ENCODE results near the gene CARD9.

CARD9 gene

GRCh38 chr9:136337416-136338395, 35.8 kb downstream of the CARD9 start:
- DNase-seq, result no peak

DNA sequence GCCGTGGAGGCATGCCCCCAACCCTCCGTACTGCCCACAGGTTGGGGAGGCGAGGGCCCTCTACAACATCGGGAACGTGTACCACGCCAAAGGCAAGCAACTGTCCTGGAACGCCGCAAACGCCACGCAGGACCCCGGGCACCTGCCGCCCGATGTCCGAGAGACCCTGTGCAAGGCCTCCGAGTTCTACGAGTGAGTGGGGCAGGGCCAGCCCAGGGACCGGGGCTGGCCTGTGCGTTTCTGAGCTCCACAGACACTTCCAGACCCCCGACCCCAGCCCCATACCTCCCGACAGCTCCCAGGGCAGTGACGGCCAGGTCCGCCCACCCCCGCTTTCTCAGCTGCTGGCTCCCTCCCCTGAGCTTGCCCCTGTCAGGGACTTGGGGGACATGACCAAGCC, 36.6 kb downstream of the CARD9 start:
- DNase-seq, result no peak

- no peak for DNase-seq
Measured at GRCh38 chr9:136336156-136336870, 37.2 kb downstream of the CARD9 start.

- no peak for DNase-seq
Measured at GRCh38 chr9:136335296-136336155, 37.9 kb downstream of the CARD9 start.

DNA sequence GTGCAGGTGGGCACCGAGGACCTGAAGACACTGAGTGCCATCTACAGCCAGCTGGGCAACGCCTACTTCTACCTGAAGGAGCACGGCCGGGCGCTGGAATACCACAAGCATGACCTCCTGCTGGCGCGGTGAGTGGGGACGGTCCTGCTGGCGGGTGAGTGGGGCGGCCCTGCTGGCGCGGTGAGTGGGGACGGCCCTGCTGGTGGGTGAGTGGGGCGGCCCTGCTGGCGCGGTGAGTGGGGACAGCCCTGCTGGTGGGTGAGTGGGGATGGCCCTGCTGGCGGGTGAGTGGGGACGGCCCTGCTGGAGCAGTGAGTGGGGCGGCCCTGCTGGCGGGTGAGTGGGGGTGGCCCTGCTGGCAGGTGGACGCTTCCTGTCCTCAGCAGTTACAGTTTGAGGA, 38.9 kb downstream of the CARD9 start:
- DNase-seq, result no peak

- DNase-seq, result no peak
Measured at GRCh38 chr9:136333486-136333885, 40.0 kb downstream of the CARD9 start.

DNA sequence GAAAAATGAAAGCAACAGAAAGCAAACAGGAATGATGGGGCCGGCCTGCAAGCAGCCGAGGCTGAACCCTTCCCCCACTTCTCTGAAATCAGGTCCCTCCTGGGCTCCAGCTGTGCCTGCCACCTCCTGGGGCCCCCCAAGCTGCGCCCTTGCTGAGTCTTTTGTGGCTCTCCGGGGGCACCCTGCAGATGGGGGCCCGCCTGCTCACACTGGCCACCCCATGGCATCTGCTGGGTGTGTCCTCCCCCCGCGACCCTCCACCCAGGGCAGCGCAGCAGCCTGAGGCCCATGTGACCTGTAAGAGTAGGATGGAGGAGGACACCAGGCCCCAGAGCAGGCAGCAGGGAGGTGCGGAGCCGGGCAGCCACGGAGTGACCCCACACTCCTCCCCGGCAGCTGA, 40.4 kb downstream of the CARD9 start:
- no peak for DNase-seq

- no peak for DNase-seq
Measured at GRCh38 chr9:136332482-136332983, 40.9 kb downstream of the CARD9 start.

DNA sequence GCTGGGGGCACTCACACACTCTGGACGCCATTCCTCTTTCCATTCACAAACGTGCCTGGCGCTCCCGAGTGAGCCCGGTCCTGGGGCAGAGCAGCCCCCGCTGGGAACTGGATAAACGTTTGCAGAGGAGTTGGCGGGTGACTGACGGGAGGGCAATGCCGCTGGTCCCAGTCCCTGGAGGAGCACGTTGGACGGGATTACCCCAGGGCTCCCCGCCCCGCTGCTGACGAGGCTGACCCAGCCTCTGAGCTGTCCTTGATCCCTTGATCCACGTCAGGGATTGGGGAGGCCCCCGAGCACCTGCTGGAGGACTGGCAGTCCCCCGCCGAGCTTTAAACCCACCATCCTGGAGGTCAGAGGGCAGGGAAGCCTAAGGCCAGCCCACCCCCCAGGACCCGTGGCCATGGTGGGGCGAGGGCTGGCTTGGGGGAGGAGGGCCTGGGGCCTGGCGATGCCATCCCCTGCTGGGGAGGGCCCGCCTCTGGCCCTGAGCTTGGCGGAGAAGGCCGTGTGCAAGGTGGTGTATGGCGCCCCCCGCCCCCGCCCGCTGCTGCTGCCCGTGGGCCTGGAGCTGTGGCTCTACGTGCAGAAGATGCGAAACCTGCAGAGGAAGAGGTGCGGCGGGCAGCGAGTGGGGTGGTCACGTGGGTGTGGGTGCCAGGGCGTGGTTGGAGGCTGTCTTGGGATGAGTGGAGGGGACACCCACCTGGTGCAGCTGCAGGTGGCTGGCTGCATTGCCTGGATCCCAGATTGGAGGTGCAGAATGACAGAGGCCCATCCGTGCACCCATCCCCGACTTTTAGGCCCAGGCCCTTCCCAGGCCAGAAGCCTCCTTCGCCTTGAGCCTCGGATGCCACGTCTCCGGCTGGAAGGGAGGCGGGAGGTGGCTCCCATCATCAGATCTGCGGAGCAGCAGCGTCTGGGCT, 41.6 kb downstream of the CARD9 start:
- DNase-seq, result no peak

GRCh38 chr9:136331030-136331429, 42.4 kb downstream of the CARD9 start:
- DNase-seq, result no peak

DNA sequence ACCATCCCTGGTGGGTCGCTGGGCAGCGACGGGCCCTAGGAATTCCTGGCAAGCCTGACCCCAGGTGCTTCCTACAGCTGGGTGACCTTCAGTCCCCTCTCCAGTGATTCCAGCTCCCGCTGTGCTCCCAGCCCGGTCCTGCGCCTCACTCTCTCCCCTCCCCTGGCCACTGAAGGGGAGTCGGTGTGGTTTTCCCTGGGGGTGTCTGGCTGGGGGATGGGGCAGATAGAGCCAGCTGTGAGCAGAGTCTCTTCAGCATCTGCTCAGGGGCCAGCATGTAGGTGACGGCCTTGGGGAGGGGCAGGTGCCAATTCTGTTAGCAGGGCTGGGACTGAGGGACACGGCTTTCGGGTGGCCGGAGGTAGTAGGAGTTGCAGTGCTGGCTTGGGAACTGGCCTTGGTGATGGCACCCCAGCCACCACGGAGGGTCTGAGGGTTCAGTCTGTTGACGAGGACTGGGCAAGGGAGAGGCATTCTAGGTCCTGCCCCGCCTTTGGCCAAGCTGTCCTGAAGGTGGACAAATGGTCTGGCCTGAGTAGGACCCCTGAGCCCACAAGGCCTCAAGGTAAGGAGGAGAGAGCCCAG, 43.0 kb downstream of the CARD9 start:
- no peak for DNase-seq

- DNase-seq, result no peak
Measured at GRCh38 chr9:136329636-136330405, 43.6 kb downstream of the CARD9 start.

DNA sequence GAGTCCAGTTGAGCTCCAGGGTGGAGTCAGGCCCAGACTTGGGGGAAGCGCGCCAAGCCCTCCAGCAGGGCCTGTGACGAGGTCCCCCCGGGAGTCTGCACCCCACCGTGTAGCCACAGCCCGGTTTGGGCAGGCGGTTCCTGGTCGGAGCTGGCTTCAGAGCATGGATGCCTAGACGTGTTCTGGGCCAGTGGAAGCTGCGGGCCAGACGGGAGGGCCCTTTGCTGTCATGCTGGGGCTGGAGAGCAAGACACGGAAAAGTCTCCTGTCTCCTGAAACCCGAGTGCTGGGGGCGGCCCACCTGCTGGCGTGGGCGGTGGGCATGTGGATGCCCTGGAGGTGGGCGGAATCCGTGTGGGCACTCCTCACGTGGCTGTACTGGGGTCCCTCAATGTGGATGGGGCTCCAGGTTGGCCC, 44.2 kb downstream of the CARD9 start:
- DNase-seq, result no peak

DNA sequence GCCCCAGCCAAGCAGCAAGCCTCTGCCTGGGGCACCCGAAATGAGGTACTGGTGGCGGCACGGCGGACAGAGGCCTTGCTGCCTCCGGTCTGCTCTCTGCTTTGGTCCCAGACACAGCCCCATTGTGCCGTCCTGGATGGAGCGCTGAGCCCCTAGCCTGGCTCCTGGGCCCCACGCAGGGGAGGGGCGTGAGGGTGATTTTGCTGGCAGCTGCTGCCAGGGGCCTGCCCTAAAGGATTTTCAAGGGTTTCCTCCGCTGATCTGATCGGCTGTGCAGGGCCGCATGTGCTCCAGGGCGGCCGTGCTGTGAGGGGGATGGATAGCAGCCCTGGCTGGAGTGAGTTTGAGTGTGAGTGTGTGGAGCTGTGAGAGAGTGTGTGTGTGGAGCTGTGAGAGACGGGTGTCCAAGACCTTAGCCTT, 44.8 kb downstream of the CARD9 start:
- peak in 26 of 51 donors; percentile 17 to 72 (median 44) for DNase-seq

GRCh38 chr9:136328011-136328621, 45.4 kb downstream of the CARD9 start:
- DNase-seq, result peak in 1 of 51 donors; percentile 40

DNA sequence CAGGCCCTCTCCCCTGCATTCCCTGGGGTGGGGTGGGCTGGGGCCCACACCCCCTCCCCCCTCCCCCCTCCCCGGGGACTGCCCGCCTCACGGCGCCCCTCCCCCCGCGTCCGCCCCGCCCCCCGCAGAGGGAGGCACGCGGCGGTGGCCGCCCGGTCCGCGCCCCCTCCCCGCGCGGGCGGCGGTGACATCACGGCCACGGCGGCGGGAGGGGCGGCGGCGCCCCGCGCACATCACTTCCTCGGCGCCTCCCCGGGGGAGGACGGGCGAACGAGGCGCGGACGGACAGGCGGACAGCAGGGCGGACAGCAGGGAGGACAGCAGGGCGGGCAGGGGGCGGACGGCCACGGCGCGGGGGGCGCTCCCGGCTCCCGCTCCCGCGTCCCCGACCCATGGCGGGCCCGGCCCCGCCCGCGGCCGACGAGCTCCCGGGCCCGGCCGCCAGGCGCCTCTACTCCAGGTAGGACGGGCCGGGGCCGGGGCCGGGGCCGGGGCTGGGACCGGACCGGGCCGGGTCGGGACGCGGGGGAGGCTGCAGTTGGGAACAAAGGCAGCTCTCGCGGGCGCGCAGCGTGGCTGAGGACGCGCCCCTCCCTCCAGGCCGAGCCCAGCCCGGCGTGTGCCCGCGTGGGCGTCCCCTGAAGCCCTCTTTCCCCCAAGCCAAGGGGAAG, 46.0 kb downstream of the CARD9 start, which contains the start of gene GPSM1:
Gene GPSM1, plus strand, starts transcription at position 236 of the 671 bp plus-strand sequence. Its CDS starts 157 bp downstream, at position 393.
- DNase-seq, result peak in 33 of 51 donors; percentile 10 to 76 (median 45)

DNA sequence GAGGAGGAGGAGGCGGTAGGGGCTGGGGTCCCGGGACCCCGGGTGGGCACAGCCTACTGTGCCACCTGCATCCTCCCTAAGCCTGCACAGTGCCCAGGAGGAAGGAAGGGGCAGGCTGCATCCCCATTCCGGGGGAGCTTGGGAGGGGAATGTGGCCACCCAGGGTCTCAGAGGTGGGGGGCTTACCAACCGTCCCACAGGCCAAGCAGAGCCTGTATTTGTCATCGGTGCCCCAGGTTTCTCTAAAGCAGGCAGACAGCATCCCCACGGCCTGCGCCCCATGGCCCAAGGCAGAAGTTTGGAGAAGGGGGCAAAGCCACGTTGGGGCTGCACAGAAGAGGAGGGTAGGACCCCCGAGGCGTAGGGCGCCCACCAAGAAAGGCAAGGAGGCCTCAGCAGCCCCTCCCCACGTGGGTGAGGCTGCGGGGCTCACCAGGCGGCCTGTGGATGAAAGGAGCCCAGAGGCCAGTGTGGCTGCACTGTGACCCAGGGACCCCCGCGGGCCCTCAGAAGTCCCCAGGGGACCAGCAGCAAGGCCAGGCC, 46.6 kb downstream of the CARD9 start:
- DNase-seq, result no peak
